Measurements from ENCODE around the gene CHPF2. TPM values are rescaled to one million over a fixed set of nuclear protein-coding genes. Genes with fewer than 3 reads are reported as not detected.

CHPF2 gene
- total and polyA plus RNA-seq, 10 donors: 16.3 to 55.4 (median 43.7) TPM

GRCh38 chr7:151239837-151240459, 7.7 kb downstream of the CHPF2 start:
- TF ChIP-seq POLR2AphosphoS5 (IDR thresholded peaks at IDR 0.05) (peak in 1 of 3 donors; percentile 55), POLR2A (IDR thresholded peaks at IDR 0.05) (no peak)
- TF ChIP-seq, protein P1, sequence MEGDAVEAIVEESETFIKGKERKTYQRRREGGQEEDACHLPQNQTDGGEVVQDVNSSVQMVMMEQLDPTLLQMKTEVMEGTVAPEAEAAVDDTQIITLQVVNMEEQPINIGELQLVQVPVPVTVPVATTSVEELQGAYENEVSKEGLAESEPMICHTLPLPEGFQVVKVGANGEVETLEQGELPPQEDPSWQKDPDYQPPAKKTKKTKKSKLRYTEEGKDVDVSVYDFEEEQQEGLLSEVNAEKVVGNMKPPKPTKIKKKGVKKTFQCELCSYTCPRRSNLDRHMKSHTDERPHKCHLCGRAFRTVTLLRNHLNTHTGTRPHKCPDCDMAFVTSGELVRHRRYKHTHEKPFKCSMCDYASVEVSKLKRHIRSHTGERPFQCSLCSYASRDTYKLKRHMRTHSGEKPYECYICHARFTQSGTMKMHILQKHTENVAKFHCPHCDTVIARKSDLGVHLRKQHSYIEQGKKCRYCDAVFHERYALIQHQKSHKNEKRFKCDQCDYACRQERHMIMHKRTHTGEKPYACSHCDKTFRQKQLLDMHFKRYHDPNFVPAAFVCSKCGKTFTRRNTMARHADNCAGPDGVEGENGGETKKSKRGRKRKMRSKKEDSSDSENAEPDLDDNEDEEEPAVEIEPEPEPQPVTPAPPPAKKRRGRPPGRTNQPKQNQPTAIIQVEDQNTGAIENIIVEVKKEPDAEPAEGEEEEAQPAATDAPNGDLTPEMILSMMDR (IDR thresholded peaks at IDR 0.05 in 8 of 11, conservative IDR thresholded peaks at IDR 0.05 in 3 of 11): no peak
- Histone ChIP-seq H3K4me1 (peaks cover 15 to 42% (median 29%) of the 10 kb centered on the region in 6 donors), H3K9me3 (no peaks in the 10 kb centered on the region), H3K36me3 (peaks cover 0 to 74% (median 50%) of the 10 kb centered on the region in 6 donors), H3K27me3 (replicated peaks in 1 of 7) (peaks cover 0 to 14% (median 6%) of the 10 kb centered on the region in 7 donors), H3K4me3 (no peak overlapping the region), H3K27ac (no peak overlapping the region)
- DNase-seq: peak; percentile 49
- intact Hi-C loops (cut with DNase I; ENCODE audit: low total_unique reads): loop anchor here (10.0 kb wide), 1 partner anchor 65 kb away; no protein-coding TSS in a partner anchor
- 78 to 85% (median 82%) methylated on average over 11 of the region's 11 CpGs for WGBS, 5 donors

- TF ChIP-seq POLR2AphosphoS5 (IDR thresholded peaks at IDR 0.05) (no peak), POLR2A (IDR thresholded peaks at IDR 0.05) (no peak)
- TF ChIP-seq, protein P1 (IDR thresholded peaks at IDR 0.05 in 8 of 11, conservative IDR thresholded peaks at IDR 0.05 in 3 of 11): no peak
- DNase-seq: peak; percentile 60
- 78 to 95% (median 90%) methylated on average over 4 of the region's 4 CpGs for WGBS, 5 donors
- no peak overlapping the region for H3K27ac ChIP-seq
- peaks cover 0 to 20% (median 10%) of the 10 kb centered on the region in 7 donors for H3K27me3 ChIP-seq (replicated peaks in 1 of 7)
- H3K4me1 ChIP-seq: peaks cover 21 to 42% (median 30%) of the 10 kb centered on the region in 6 donors
- peaks cover 0 to 68% (median 45%) of the 10 kb centered on the region in 6 donors for H3K36me3 ChIP-seq
- no peak overlapping the region for H3K4me3 ChIP-seq
- no peaks in the 10 kb centered on the region for H3K9me3 ChIP-seq
- intact Hi-C loops (cut with DNase I; ENCODE audit: low total_unique reads): loop anchor here (10.0 kb wide), 1 partner anchor 64 kb away; no protein-coding TSS in a partner anchor
Observed at GRCh38 chr7:151240536-151240935, 8.3 kb downstream of the CHPF2 start.

- Histone ChIP-seq H3K4me1 (peaks cover 27 to 47% (median 33%) of the 10 kb centered on the region in 6 donors), H3K4me3 (no peak overlapping the region), H3K36me3 (peaks cover 0 to 62% (median 39%) of the 10 kb centered on the region in 6 donors), H3K27me3 (replicated peaks in 1 of 7) (peaks cover 0 to 26% (median 10%) of the 10 kb centered on the region in 7 donors), H3K9me3 (no peaks in the 10 kb centered on the region), H3K27ac (no peak overlapping the region)
- intact Hi-C loops (cut with DNase I; ENCODE audit: low total_unique reads): loop anchor here (10.0 kb wide), 1 partner anchor 64 kb away; no protein-coding TSS in a partner anchor
- 95 to 98% (median 96%) methylated on average over 7 of the region's 7 CpGs for WGBS, 5 donors
- peak; percentile 65 for DNase-seq
- no peak for TF ChIP-seq POLR2AphosphoS5 (IDR thresholded peaks at IDR 0.05)
- no peak for TF ChIP-seq POLR2A (IDR thresholded peaks at IDR 0.05)
- TF ChIP-seq, protein P1 (IDR thresholded peaks at IDR 0.05 in 8 of 11, conservative IDR thresholded peaks at IDR 0.05 in 3 of 11): no peak
Observed at GRCh38 chr7:151240942-151241754, 8.9 kb downstream of the CHPF2 start.

Data from spleen (tissue), 11 donors.